HepG2 (cell line): Measurements from ENCODE around the gene CTNND1. TPM values are rescaled to one million over a fixed set of nuclear protein-coding genes. Genes with fewer than 3 reads are reported as not detected.
A peak's percentile ranks its signal among the peaks of the same experiment; 100 is the strongest.

Source experiments
- AKNA ChIP-seq: sonication (generic); formaldehyde crosslinking; IDR thresholded peaks from 2 replicates; pipeline ENCODE4 v1.4.0; 2020; ENCODE audit warnings: missing genetic modification reagents, borderline replicate concordance
- ATF7-NPFF ChIP-seq: sonication (generic); formaldehyde crosslinking; IDR thresholded peaks from 2 replicates; pipeline ENCODE4 v1.8.1; 2023; ENCODE audit warnings: mild to moderate bottlenecking, low read depth, missing genetic modification reagents, moderate library complexity
- CHCHD3 ChIP-seq: sonication (generic); formaldehyde crosslinking; IDR thresholded peaks from 2 replicates; pipeline ENCODE4 v1.8.0; 2022; ENCODE audit warnings: mild to moderate bottlenecking, missing genetic modification reagents, moderate library complexity
- ETV6 ChIP-seq: sonication (generic); formaldehyde crosslinking; conservative IDR thresholded peaks from 2 replicates; pipeline ENCODE4 v1.4.0; 2020; ENCODE audit warnings: missing genetic modification reagents
- IRF2 ChIP-seq: IDR thresholded peaks from 2 replicates; pipeline ENCODE4 v1.6.1; 2018; ENCODE audit warnings: missing genetic modification reagents, missing compliant biosample characterization
- KAT8 ChIP-seq: IDR thresholded peaks from 2 replicates; pipeline ENCODE4 v1.6.1; 2016; ENCODE audit warnings: missing genetic modification reagents, missing compliant biosample characterization
- PHF5A ChIP-seq: IDR thresholded peaks from one replicate; pipeline ENCODE4 v1.6.1; 2018; ENCODE audit warnings: low read depth, missing genetic modification reagents; ENCODE audit not compliant: unreplicated experiment
- RBAK ChIP-seq: sonication (generic); formaldehyde crosslinking; IDR thresholded peaks from 2 replicates; pipeline ENCODE4 v1.5.1; 2020; ENCODE audit warnings: mild to moderate bottlenecking, missing genetic modification reagents
- RFX1 ChIP-seq: fragments of 450-650 bp; IDR thresholded peaks from 2 replicates; pipeline ENCODE4 v1.6.1; 2017
- SATB2 ChIP-seq: sonication (generic); formaldehyde crosslinking; IDR thresholded peaks from 2 replicates; pipeline ENCODE4 v1.5.0; 2020; ENCODE audit warnings: missing genetic modification reagents
- SMARCC2 ChIP-seq: fragments of 450-650 bp; IDR thresholded peaks from 2 replicates; pipeline ENCODE4 v1.6.1; 2017; ENCODE audit warnings: antibody characterized with exemption, mild to moderate bottlenecking
- SYNCRIP ChIP-seq: fragments of 200-400 bp; formaldehyde crosslinking; IDR thresholded peaks from 2 replicates; pipeline ENCODE4 v1.6.1; 2018; ENCODE audit warnings: mild to moderate bottlenecking, low read depth, low read length; ENCODE audit not compliant: insufficient read depth
- ZNF280D ChIP-seq: sonication (generic); formaldehyde crosslinking; IDR thresholded peaks from 2 replicates; pipeline ENCODE4 v1.5.1; 2020; ENCODE audit warnings: mild to moderate bottlenecking, missing genetic modification reagents
- ZNF431 ChIP-seq: sonication (generic); formaldehyde crosslinking; IDR thresholded peaks from 2 replicates; pipeline ENCODE4 v1.9.0; 2022; ENCODE audit warnings: missing genetic modification reagents, low read depth, mild to moderate bottlenecking, borderline replicate concordance
- ZNF713 ChIP-seq: sonication (generic); formaldehyde crosslinking; IDR thresholded peaks from 2 replicates; pipeline ENCODE4 v1.4.0; 2020; ENCODE audit warnings: mild to moderate bottlenecking, missing genetic modification reagents
- polyA plus RNA-seq, 8 experiments: library from polyadenylated mRNA; depleted of rRNA in 3 of 8; stranded (reverse) in 7 of 8; unstranded in 1 of 8; fragments of >200 nt; fragmentation: Illumina TruSeq in 4 of 8; extraction: Trizol in 4 of 8; gene quantifications; 2 replicates each; pipeline versions ENCODE4 v1.2.1 to v1.2.3, GENCODE V29; 2011 to 2016; ENCODE audit warnings: low read depth in 4 of 8, missing spikeins in 1 of 8, mixed read lengths in 1 of 8; ENCODE audit not compliant: insufficient read depth in 1 of 8
- total RNA-seq, 5 experiments: library from RNA; depleted of rRNA; stranded (reverse); fragments of >200 nt; fragmentation: Illumina TruSeq; extraction: Trizol; gene quantifications; 2 replicates each; pipeline ENCODE4 v1.2.3, GENCODE V29; 2016; ENCODE audit warnings: low read depth in 1 of 5
- TF ChIP-seq, protein P1 (sequence below): sonication (generic); formaldehyde crosslinking; IDR thresholded peaks from 2 replicates; pipeline ENCODE4 v1.4.0; 2020; ENCODE audit warnings: missing genetic modification reagents
- TF ChIP-seq, protein P2 (sequence below): sonication (generic); formaldehyde crosslinking; IDR thresholded peaks from 2 replicates; pipeline ENCODE4 v1.4.0; 2020; ENCODE audit warnings: mild to moderate bottlenecking, low read depth, missing genetic modification reagents

The CTNND1 gene
- total and polyA plus RNA-seq, 2 of the 13 experiments (the other 11 are each of a cell fraction or from before 2014, with no cell fraction given) = 117 to 128 TPM

DNA sequence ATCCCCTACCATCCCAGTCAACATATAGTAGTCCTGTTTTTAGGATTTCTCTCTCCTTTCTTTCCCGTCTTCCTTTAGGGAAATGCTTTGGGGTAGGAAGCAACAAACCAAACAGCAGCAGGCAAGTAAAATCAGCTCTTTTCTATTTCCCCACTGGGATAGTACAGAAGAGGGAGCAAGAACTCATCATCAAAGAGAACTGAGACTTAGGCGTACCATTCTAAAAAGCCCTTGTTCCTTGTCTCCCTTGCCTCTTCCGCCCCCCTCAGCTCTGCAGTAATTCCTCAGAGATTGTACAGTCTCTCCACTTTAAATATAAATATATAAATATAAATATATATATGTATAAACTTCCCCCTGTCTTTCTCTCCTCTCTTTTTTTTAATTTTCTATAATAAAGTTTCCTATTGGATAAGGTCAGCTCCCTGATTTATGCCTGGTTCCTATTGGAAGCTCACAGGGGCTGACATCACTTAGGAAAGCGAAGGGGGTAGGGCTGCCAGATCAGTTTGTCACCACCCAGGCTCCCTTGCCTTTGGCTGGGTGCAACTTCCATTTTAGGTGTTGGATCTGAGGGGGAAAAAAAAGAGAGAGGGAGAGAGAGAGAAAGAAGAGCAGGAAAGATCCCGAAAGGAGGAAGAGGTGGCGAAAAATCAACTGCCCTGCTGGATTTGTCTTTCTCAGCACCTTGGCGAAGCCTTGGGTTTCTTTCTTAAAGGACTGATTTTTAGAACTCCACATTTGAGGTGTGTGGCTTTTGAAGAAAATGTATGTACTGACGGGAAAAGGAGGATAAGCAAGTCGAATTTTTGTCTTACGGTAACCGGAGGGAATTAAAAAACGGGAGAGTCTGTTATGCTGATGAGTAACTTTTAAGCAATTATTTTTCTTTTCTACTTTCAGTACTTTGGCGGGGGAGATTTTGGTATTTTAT lies at the start of gene CTNND1 (continued):
- no peak for TF ChIP-seq ZNF280D (CRISPR knock-in tag)
- no peak for TF ChIP-seq CHCHD3 (CRISPR knock-in tag)
- TF ChIP-seq RBAK (CRISPR knock-in tag) = no peak
- no peak for TF ChIP-seq ZNF713
- no peak for TF ChIP-seq ZNF431 (CRISPR knock-in tag)
- TF ChIP-seq ATF7-NPFF (CRISPR knock-in tag) = no peak
- TF ChIP-seq IRF2 (CRISPR knock-in tag) = 0 out of 2 replicates have a peak, but pooled peaks have one; percentile 60
- TF ChIP-seq PHF5A (CRISPR knock-in tag) = no peak
- no peak for TF ChIP-seq SMARCC2
- no peak for TF ChIP-seq SYNCRIP
- TF ChIP-seq KAT8 = peak; percentile 85
- no peak for TF ChIP-seq SATB2 (CRISPR knock-in tag)
- TF ChIP-seq, protein P1, sequence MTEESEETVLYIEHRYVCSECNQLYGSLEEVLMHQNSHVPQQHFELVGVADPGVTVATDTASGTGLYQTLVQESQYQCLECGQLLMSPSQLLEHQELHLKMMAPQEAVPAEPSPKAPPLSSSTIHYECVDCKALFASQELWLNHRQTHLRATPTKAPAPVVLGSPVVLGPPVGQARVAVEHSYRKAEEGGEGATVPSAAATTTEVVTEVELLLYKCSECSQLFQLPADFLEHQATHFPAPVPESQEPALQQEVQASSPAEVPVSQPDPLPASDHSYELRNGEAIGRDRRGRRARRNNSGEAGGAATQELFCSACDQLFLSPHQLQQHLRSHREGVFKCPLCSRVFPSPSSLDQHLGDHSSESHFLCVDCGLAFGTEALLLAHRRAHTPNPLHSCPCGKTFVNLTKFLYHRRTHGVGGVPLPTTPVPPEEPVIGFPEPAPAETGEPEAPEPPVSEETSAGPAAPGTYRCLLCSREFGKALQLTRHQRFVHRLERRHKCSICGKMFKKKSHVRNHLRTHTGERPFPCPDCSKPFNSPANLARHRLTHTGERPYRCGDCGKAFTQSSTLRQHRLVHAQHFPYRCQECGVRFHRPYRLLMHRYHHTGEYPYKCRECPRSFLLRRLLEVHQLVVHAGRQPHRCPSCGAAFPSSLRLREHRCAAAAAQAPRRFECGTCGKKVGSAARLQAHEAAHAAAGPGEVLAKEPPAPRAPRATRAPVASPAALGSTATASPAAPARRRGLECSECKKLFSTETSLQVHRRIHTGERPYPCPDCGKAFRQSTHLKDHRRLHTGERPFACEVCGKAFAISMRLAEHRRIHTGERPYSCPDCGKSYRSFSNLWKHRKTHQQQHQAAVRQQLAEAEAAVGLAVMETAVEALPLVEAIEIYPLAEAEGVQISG (CRISPR knock-in tag) = 0 out of 2 replicates have a peak, but pooled peaks have one; percentile 43
- TF ChIP-seq, protein P2, sequence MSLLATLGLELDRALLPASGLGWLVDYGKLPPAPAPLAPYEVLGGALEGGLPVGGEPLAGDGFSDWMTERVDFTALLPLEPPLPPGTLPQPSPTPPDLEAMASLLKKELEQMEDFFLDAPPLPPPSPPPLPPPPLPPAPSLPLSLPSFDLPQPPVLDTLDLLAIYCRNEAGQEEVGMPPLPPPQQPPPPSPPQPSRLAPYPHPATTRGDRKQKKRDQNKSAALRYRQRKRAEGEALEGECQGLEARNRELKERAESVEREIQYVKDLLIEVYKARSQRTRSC (CRISPR knock-in tag) = no peak
- no peak for TF ChIP-seq AKNA (CRISPR knock-in tag)
- TF ChIP-seq RFX1 = no peak
- no peak for TF ChIP-seq ETV6
